OCI-LY3 (cell line): Measurements from ENCODE around the gene DDX27.
A peak's percentile ranks its signal among the peaks of the same experiment; 100 is the strongest.
"Not testable (repeated sequence)": the region's sequence is repeated elsewhere in the genome, so short reads cannot be mapped to it uniquely, and the experiment has no call there.

Experiments
- H2AFZ ChIP-seq: fragments of 200-600, 300-600 bp; shearing (Covaris generic); 2 replicates; pipeline ENCODE4 v1.6.0; 2014; ENCODE audit warnings: antibody characterized with exemption, low read depth, low read length
- H3K27ac ChIP-seq: fragments of 200-600, 300-600 bp; sonication (generic); 2 replicates; pipeline ENCODE4 v1.5.1; 2014; ENCODE audit warnings: mild to moderate bottlenecking, low read length, moderate library complexity, mixed read lengths
- H3K27me3 ChIP-seq: fragments of 200-600, 300-600 bp; sonication (generic); 2 replicates; pipeline ENCODE4 v1.6.1; 2014; ENCODE audit warnings: low read depth, low read length, mixed read lengths
- H3K36me3 ChIP-seq: fragments of 200-600, 300-600 bp; sonication (generic); replicated peaks from 2 replicates; pipeline ENCODE3; 2014; ENCODE audit warnings: low read depth, low read length, mixed read lengths
- H3K4me1 ChIP-seq: fragments of 300-600, 200-600 bp; sonication (generic); 2 replicates; pipeline ENCODE4 v1.6.1; 2014; ENCODE audit warnings: low read length, mixed read lengths
- H3K4me2 ChIP-seq: fragments of 200-600, 300-600 bp; sonication (generic); 2 replicates; pipeline ENCODE4 v1.6.1; 2014; ENCODE audit warnings: low read length, mixed read lengths
- H3K4me3 ChIP-seq: fragments of 300-600, 200-600 bp; sonication (generic); 2 replicates; pipeline ENCODE4 v1.5.1; 2014; ENCODE audit warnings: antibody characterized with exemption, mild to moderate bottlenecking, low read length, moderate library complexity
- H3K79me2 ChIP-seq: fragments of 300-600, 200-600 bp; shearing (Covaris generic); 2 replicates; pipeline ENCODE4 v1.6.1; 2014; ENCODE audit warnings: mild to moderate bottlenecking, low read length, mixed read lengths
- H3K9ac ChIP-seq: fragments of 300-600, 200-600 bp; shearing (Covaris generic); 2 replicates; pipeline ENCODE4 v1.6.0; 2014; ENCODE audit warnings: mild to moderate bottlenecking, low read length, moderate library complexity
- H3K9me3 ChIP-seq: fragments of 200-600, 300-600 bp; shearing (Covaris generic); 2 replicates; pipeline ENCODE4 v1.6.1; 2014; ENCODE audit warnings: low read length, mixed read lengths; ENCODE audit not compliant: insufficient read depth
- H4K20me1 ChIP-seq: fragments of 200-600, 300-600 bp; sonication (generic); 2 replicates; pipeline ENCODE4 v1.6.1; 2016; ENCODE audit warnings: low read length, mixed read lengths; ENCODE audit not compliant: insufficient read depth
- EZH2phosphoT487 ChIP-seq: fragments of 200-600 bp; shearing (Covaris generic); IDR thresholded peaks from 2 replicates; pipeline ENCODE4 v1.6.1; 2018; ENCODE audit warnings: antibody characterized with exemption, mixed run types, low read depth
- TF ChIP-seq, protein P1 (sequence below): fragments of 200-600, 300-600 bp; sonication (generic); IDR thresholded peaks from 2 replicates; pipeline ENCODE4 v1.5.1; 2014; ENCODE audit warnings: antibody characterized with exemption, low read length, low read depth

DDX27 gene

DNA sequence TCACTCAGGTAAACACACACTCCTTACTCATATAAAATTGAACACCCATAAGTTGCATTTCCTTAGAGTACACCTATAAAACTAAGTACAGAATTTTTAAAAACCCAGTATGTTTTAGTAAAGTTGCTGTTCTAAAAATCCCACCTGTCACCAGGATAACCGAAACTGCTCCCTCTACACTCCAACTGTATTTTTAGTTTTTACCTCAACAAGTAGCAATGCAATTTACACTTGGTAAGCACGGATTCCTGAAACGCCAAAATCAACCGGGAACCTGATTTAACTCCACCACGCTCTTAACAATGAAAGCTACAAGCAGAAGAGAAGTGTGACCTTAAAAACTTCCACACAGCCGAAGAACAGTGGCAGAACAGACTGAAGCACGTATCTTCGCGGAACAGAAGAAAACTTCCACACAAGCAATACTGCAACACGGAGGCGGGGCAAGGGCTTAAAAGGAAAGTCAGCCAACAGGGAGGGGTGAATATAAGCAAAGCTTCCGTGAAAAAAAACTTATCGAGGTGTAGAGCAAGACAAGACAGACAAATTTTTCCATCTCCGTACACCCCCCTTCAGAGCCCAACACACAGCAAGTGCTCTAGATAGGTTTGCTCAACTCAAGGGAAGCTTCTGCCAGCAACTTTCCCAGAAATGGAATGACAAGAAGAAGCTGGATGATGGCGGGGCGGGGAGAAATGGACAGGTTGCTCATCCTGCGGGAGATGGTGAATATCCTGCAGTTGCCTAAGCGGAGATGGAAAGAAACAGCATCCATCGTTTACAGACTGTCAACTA lies 32.5 kb upstream of the DDX27 start:
- peaks cover 5% of the 10 kb centered on the region; the same call in 1 of the 2 replicates for H3K27me3 ChIP-seq
- H3K4me2 ChIP-seq: peak overlapping the region; percentile 83
- peak overlapping the region; percentile 78 for H3K9ac ChIP-seq
- H3K4me1 ChIP-seq: peaks cover 19% of the 10 kb centered on the region
- H3K9me3 ChIP-seq: no peaks in the 10 kb centered on the region
- peaks cover 64% of the 10 kb centered on the region for H3K79me2 ChIP-seq
- H2AFZ ChIP-seq: no peak overlapping the region
- peak overlapping the region; percentile 83 for H3K4me3 ChIP-seq
- H4K20me1 ChIP-seq: peaks cover 54% of the 10 kb centered on the region
- H3K27ac ChIP-seq: peak overlapping the region; percentile 50; the same call in 1 of the 2 replicates
- TF ChIP-seq EZH2phosphoT487: no peak
- TF ChIP-seq, protein P1, sequence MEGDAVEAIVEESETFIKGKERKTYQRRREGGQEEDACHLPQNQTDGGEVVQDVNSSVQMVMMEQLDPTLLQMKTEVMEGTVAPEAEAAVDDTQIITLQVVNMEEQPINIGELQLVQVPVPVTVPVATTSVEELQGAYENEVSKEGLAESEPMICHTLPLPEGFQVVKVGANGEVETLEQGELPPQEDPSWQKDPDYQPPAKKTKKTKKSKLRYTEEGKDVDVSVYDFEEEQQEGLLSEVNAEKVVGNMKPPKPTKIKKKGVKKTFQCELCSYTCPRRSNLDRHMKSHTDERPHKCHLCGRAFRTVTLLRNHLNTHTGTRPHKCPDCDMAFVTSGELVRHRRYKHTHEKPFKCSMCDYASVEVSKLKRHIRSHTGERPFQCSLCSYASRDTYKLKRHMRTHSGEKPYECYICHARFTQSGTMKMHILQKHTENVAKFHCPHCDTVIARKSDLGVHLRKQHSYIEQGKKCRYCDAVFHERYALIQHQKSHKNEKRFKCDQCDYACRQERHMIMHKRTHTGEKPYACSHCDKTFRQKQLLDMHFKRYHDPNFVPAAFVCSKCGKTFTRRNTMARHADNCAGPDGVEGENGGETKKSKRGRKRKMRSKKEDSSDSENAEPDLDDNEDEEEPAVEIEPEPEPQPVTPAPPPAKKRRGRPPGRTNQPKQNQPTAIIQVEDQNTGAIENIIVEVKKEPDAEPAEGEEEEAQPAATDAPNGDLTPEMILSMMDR: no peak
- peaks cover 7% of the 10 kb centered on the region for H3K36me3 ChIP-seq

DNA sequence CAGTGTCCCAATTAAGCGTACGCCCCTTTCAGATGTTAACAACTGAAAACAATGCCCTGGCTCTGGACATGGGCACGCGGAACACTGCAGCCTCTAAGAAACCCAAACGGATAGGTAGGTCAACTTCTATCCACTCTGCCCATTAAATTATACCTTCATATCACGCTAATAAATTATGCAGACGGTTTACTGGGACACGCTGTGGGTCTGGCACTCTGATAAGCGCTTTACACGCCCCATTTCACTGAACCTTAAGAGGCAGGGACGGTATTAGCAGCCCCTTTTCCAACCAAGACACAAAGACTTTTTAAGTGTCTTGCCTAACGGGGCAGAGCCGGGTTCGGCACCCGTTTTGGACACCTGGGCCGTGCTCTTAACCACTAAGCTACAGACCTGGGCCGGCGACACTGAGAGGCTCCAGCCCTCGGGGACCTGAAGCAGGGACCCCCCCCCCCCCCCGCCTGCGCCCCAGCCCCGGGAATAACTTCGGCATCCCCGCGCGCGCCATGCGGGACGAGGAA lies 31.8 kb upstream of the DDX27 start:
- H3K36me3 ChIP-seq: peaks cover 7% of the 10 kb centered on the region

DNA sequence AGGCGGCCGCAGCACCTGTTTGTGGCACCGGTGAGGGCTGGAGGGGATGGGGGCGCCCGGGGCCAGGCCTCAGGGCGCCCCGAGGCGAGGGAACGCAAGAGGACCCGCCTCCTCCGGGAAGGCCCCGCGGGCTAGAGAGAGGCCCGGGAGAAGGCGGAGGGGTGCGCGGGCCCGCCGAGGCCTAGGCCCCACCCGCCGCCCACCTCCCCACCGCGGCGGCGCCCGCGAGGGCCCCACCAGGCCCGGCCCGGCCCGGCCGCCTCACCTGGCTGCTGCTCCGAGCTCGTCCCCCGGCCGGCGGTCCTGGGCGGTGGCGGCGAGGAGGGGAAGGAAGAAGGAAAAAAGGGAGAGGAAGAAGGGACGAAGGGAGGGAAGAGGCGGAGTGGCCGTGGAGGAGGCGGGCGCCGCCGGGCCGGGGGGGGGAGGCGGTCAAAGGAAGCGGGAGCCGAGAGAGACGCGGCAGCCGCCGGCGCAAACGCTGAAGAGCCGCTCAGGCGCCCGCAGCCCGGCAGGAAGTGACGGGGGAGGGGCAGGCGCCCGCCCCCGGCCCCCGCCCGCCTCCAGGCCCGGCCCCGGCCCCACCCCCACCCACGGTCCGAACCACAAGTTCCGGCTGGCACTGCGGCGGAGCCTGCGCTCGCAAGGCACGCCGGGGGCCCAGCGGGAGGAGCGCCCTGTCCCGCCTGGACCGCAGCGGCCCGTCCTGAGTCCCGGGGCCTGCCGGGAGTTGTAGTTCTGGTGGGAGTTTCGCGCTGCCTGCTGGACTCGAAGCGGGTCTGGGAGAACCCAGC lies 31.2 kb upstream of the DDX27 start, which contains the start of gene STAU1:
Gene STAU1 (minus strand): TSS at position 484 of the 791 bp plus-strand sequence. CDS start 22,133 bp downstream, outside the sequence.
- H3K9me3 ChIP-seq: no peaks in the 10 kb centered on the region
- H3K36me3 ChIP-seq: peaks cover 7% of the 10 kb centered on the region
- H3K4me1 ChIP-seq: peaks cover 19% of the 10 kb centered on the region
- H3K27me3 ChIP-seq: peaks cover 5% of the 10 kb centered on the region; the same call in 1 of the 2 replicates
- H2AFZ ChIP-seq: peak within 1 kb of the TSS; percentile 99
- peaks cover 43% of the 10 kb centered on the region for H4K20me1 ChIP-seq
- H3K4me3 ChIP-seq: peak within 1 kb of the TSS; percentile 83
- peak within 1 kb of the TSS; percentile 78 for H3K9ac ChIP-seq
- TF ChIP-seq, protein P1: no peak
- TF ChIP-seq EZH2phosphoT487: no peak
- peak within 1 kb of the TSS; percentile 50 for H3K27ac ChIP-seq
- peaks cover 51% of the 10 kb centered on the region for H3K79me2 ChIP-seq
- H3K4me2 ChIP-seq: peak within 1 kb of the TSS; percentile 91

More for the DNA sequence above, 31.8 kb upstream of the DDX27 start:
- Histone ChIP-seq H3K9ac (peak overlapping the region; percentile 78), H3K27me3 (peaks cover 5% of the 10 kb centered on the region; the same call in 1 of the 2 replicates), H2AFZ (no peak overlapping the region), H3K4me2 (peak overlapping the region; percentile 83), H3K4me3 (peak overlapping the region; percentile 83), H4K20me1 (peaks cover 47% of the 10 kb centered on the region), H3K79me2 (peaks cover 57% of the 10 kb centered on the region), H3K4me1 (peaks cover 19% of the 10 kb centered on the region), H3K27ac (peak overlapping the region; percentile 50), H3K9me3 (no peaks in the 10 kb centered on the region)
- TF ChIP-seq, protein P1: no peak
- TF ChIP-seq EZH2phosphoT487: no peak

DNA sequence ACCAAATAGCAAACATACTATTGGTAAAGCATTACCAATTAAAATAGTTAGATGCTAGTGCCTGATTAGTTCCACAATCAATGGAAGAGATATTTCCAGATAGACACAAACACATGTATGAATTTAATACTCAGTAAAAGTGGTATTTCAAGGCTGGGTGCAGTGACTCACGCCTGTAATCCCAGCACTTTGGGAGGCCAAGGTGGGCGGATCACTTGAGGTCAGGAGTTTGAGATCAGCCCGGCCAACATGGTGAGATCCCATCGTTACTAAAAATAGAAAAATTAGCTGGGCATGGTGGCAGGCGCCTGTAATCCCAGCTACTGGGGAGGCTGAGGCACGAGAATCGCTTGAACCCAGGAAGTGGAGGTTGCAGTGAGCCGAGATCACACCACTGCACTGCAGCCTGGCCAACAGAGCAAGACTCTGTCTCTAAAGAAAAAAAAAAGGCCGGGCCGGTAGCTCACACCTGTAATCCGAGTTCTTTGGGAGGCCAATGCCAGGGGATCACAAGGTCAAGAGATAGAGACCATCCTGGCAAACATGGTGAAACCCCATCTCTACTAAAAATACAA lies 26.2 kb upstream of the DDX27 start:
- H3K4me3 ChIP-seq, H3K36me3 ChIP-seq, H3K4me1 ChIP-seq, H3K79me2 ChIP-seq, H2AFZ ChIP-seq, H3K27ac ChIP-seq, H3K9me3 ChIP-seq, H3K27me3 ChIP-seq, H3K4me2 ChIP-seq, H4K20me1 ChIP-seq, H3K9ac ChIP-seq: not testable (repeated sequence)
